GM12878 (cell line): ENCODE data around the gene IGF1R. TPM values are rescaled to one million over a fixed set of nuclear protein-coding genes. Genes with fewer than 3 reads are reported as not detected.

ENCODE experiments used
- CBX3 ChIP-seq: fragments of 200-600 bp; sonication (generic); IDR thresholded peaks from 2 replicates; pipeline ENCODE4 v1.6.1; 2016; ENCODE audit warnings: low read depth, borderline replicate concordance
- CTCF ChIP-seq, 3 experiments: IDR thresholded peaks in 2 of 3; conservative IDR thresholded peaks in 1 of 3; 2 replicates each; pipeline ENCODE4 v1.5.1; 2011; ENCODE audit warnings: low read depth in 3 of 3, low read length in 3 of 3, mild to moderate bottlenecking in 3 of 3, control low read depth in 2 of 3, moderate library complexity in 2 of 3, inconsistent platforms in 1 of 3, mixed read lengths in 1 of 3; ENCODE audit not compliant: control insufficient read depth in 2 of 3, insufficient read depth in 1 of 3; ENCODE audit errors: extremely low read depth in 1 of 3
- ELK1 ChIP-seq: IDR thresholded peaks from 2 replicates; pipeline ENCODE4 v1.6.1; 2012; ENCODE audit warnings: low read depth, low read length, improper control_type of control experiment
- EZH2 ChIP-seq: IDR thresholded peaks from 2 replicates; pipeline ENCODE4 v1.6.1; 2012; ENCODE audit warnings: low read depth, mild to moderate bottlenecking, control low read depth, inconsistent platforms, low read length, borderline replicate concordance; ENCODE audit not compliant: control insufficient read depth
- GATAD2B ChIP-seq: fragments of 450-650 bp; conservative IDR thresholded peaks from 2 replicates; pipeline ENCODE4 v1.6.1; 2017; ENCODE audit warnings: low read depth, mild to moderate bottlenecking, moderate library complexity
- IRF5 ChIP-seq: fragments of 450-650 bp; IDR thresholded peaks from 2 replicates; pipeline ENCODE4 v1.6.1; 2017; ENCODE audit warnings: borderline replicate concordance
- JUND ChIP-seq: IDR thresholded peaks from 2 replicates; pipeline ENCODE4 v1.6.1; 2012; ENCODE audit warnings: low read depth, mild to moderate bottlenecking, low read length, improper control_type of control experiment, moderate library complexity
- LARP7 ChIP-seq: fragments of 450-650 bp; IDR thresholded peaks from 2 replicates; pipeline ENCODE4 v1.6.1; 2017; ENCODE audit warnings: mild to moderate bottlenecking
- MTA3 ChIP-seq: IDR thresholded peaks from 2 replicates; pipeline ENCODE4 v1.6.1; 2012; ENCODE audit warnings: low read length, inconsistent platforms, borderline replicate concordance
- NBN ChIP-seq: fragments of 450-650 bp; IDR thresholded peaks from 2 replicates; pipeline ENCODE4 v1.6.1; 2016
- NFYB ChIP-seq: IDR thresholded peaks from 2 replicates; pipeline ENCODE4 v1.6.1; 2011; ENCODE audit warnings: low read depth, mild to moderate bottlenecking, low read length, improper control_type of control experiment, moderate library complexity; ENCODE audit not compliant: insufficient read depth
- NR2C2 ChIP-seq: IDR thresholded peaks from 2 replicates; pipeline ENCODE4 v1.6.1; 2011; ENCODE audit warnings: borderline replicate concordance, low read depth; ENCODE audit not compliant: control insufficient read depth, insufficient read length
- PML ChIP-seq: IDR thresholded peaks from 2 replicates; pipeline ENCODE4 v1.6.1; 2012; ENCODE audit warnings: low read length, inconsistent platforms
- POLR2AphosphoS5 ChIP-seq: IDR thresholded peaks from 2 replicates; pipeline ENCODE4 v1.6.1; 2011; ENCODE audit warnings: mild to moderate bottlenecking, low read length, inconsistent platforms
- RAD21 ChIP-seq: IDR thresholded peaks from 2 replicates; pipeline ENCODE4 v1.6.1; 2011; ENCODE audit warnings: mild to moderate bottlenecking, low read depth, low read length, moderate library complexity; ENCODE audit not compliant: insufficient read depth
- RAD51 ChIP-seq: fragments of 450-650 bp; IDR thresholded peaks from 2 replicates; pipeline ENCODE4 v1.6.1; 2016; ENCODE audit warnings: moderate library complexity, mild to moderate bottlenecking, inconsistent platforms
- TARDBP ChIP-seq: IDR thresholded peaks from 2 replicates; pipeline ENCODE4 v1.6.1; 2016; ENCODE audit warnings: borderline replicate concordance
- USF1 ChIP-seq: IDR thresholded peaks from 2 replicates; pipeline ENCODE4 v1.6.1; 2011; ENCODE audit warnings: borderline replicate concordance, low read depth, mild to moderate bottlenecking, moderate library complexity, mixed read lengths, low read length; ENCODE audit not compliant: insufficient read depth; ENCODE audit errors: extremely low read length
- YY1 ChIP-seq: IDR thresholded peaks from 2 replicates; pipeline ENCODE4 v1.6.1; 2011; ENCODE audit warnings: low read depth, mild to moderate bottlenecking, low read length
- ZNF687 ChIP-seq: fragments of 450-650 bp; IDR thresholded peaks from 2 replicates; pipeline ENCODE4 v1.6.1; 2017; ENCODE audit warnings: mild to moderate bottlenecking, moderate library complexity
- polyA plus RNA-seq, 11 experiments: library from polyadenylated mRNA; depleted of rRNA in 4 of 11; unstranded in 6 of 11; stranded (reverse) in 5 of 11; fragments of >200 nt; fragmentation: Nextera tagmentation in 4 of 11; fragmentation: Illumina TruSeq in 1 of 11; extraction: Ambion mirVana in 4 of 11; extraction: Trizol in 1 of 11; gene quantifications; 1 replicate in 1 of 11; 2 replicates in 10 of 11; pipeline versions ENCODE4 v1.2.1 to v1.2.3, GENCODE V29; 2011 to 2016; ENCODE audit warnings: inconsistent platforms in 2 of 11, missing spikeins in 2 of 11, low read depth in 1 of 11
- total RNA-seq, 4 experiments: library from RNA; depleted of rRNA in 3 of 4; stranded (reverse); fragments of >200 nt in 3 of 4; fragmentation: Illumina TruSeq in 1 of 4; extraction: Trizol in 1 of 4; gene quantifications; 2 replicates each; pipeline versions ENCODE4 v1.2.1 to v1.2.3, GENCODE V29; 2013 to 2021

Gene IGF1R
- total and polyA plus RNA-seq, 10 of the 15 experiments (the other 5 are each of a cell fraction or from before 2014, with no cell fraction given), result 0.03 to 2.7 (median 0.66) TPM

GRCh38 chr15:98953000-98953787 lies 304.9 kb downstream of the IGF1R start (continued):
- TF ChIP-seq RAD51 (no peak), USF1 (no peak), ELK1 (no peak), GATAD2B (peak; percentile 75; the same call in 1 of the 2 replicates), CTCF (IDR thresholded peaks at IDR 0.05 in 2 of 3, conservative IDR thresholded peaks at IDR 0.05 in 1 of 3; ENCODE audit: control insufficient read depth in 2 of 3, extremely low read depth in 1 of 3, insufficient read depth in 1 of 3, low read depth in 3 of 3, low read length in 3 of 3) (peak in 2 of 3 experiments; percentile 10 to 17; a peak in 1 of 6 replicates), EZH2 (no peak), NBN (peak; percentile 14; the same call in 1 of the 2 replicates), RAD21 (0 out of 2 replicates have a peak, but pooled peaks have one; percentile 6), PML (no peak), NR2C2 (no peak), MTA3 (no peak), YY1 (peak; percentile 56), IRF5 (no peak), POLR2AphosphoS5 (peak; percentile 74), LARP7 (0 out of 2 replicates have a peak, but pooled peaks have one; percentile 11), ZNF687 (peak; percentile 78), NFYB (no peak), TARDBP (no peak), CBX3 (no peak), JUND (no peak)
